A673 (cell line): ENCODE data around the gene KCNJ9. TPM values are rescaled to one million over a fixed set of nuclear protein-coding genes. Genes with fewer than 3 reads are reported as not detected.

Experiments
- BruUV-seq: library from RNA; stranded (reverse); fragments of 400-500 nt; replicated peaks from 2 replicates; lab custom pipeline; 2021; lab: Mats Ljungman, UMichigan
- CTCF ChIA-PET: fragments of 300-600 bp; sonication (Branson Sonifier 250); formaldehyde crosslinking; loops from one replicate; lab custom pipeline; 2022; ENCODE audit warnings: antibody characterized with exemption; lab: Charles Lee
- POLR2A ChIA-PET: fragments of 300-600 bp; sonication (Branson Sonifier 250); formaldehyde crosslinking; loops from one replicate; lab custom pipeline; 2022; ENCODE audit warnings: antibody characterized with exemption; ENCODE audit not compliant: low non-redundant PET; lab: Charles Lee
- DNase-seq: peaks from one replicate; pipeline ENCODE4 v3.0.0-alpha.2; 2015; ENCODE audit warnings: low spot score
- H3K27ac ChIP-seq: fragments of 200-600 bp; sonication (generic); 2 replicates; pipeline ENCODE4 v1.5.1; 2016; ENCODE audit warnings: mixed run types, low read depth, mild to moderate bottlenecking, mixed read lengths, antibody characterized with exemption, low read length; ENCODE audit not compliant: poor library complexity, severe bottlenecking
- H3K27me3 ChIP-seq: fragments of 200-600 bp; sonication (generic); replicated peaks from 2 replicates; pipeline ENCODE4 v1.6.1; 2017; ENCODE audit warnings: mixed run types, low read depth, mild to moderate bottlenecking, mixed read lengths, antibody characterized with exemption, low read length; ENCODE audit not compliant: insufficient read depth, poor library complexity
- H3K36me3 ChIP-seq: fragments of 200-600 bp; sonication (generic); 2 replicates; pipeline ENCODE4 v1.6.1; 2016; ENCODE audit warnings: mixed run types, mild to moderate bottlenecking, mixed read lengths, antibody characterized with exemption, low read length; ENCODE audit not compliant: insufficient read depth, poor library complexity, severe bottlenecking
- H3K4me1 ChIP-seq: fragments of 200-600 bp; sonication (generic); 2 replicates; pipeline ENCODE4 v1.6.1; 2017; ENCODE audit warnings: mixed run types, mild to moderate bottlenecking, mixed read lengths, antibody characterized with exemption, low read length; ENCODE audit not compliant: insufficient read depth, poor library complexity, severe bottlenecking
- H3K4me3 ChIP-seq: fragments of 200-600 bp; sonication (generic); 2 replicates; pipeline ENCODE4 v1.5.1; 2016; ENCODE audit warnings: low read depth, mixed run types, mild to moderate bottlenecking, mixed read lengths, low read length; ENCODE audit not compliant: poor library complexity, severe bottlenecking
- H3K9me3 ChIP-seq: fragments of 200-600 bp; sonication (generic); 2 replicates; pipeline ENCODE4 v1.6.1; 2016; ENCODE audit warnings: mixed run types, low read depth, mild to moderate bottlenecking, mixed read lengths, antibody characterized with exemption, low read length; ENCODE audit not compliant: poor library complexity, severe bottlenecking
- CTCF ChIP-seq: fragments of 300-800, 200-600 bp; sonication (generic); conservative IDR thresholded peaks from 2 replicates; pipeline ENCODE4 v1.5.1; 2017; ENCODE audit warnings: low read depth, mild to moderate bottlenecking, antibody characterized with exemption, low read length, moderate library complexity, mixed read lengths
- EZH2 ChIP-seq: fragments of 200-600 bp; sonication (generic); IDR thresholded peaks from 2 replicates; pipeline ENCODE4 v1.6.1; 2017; ENCODE audit warnings: borderline replicate concordance, low read depth, mild to moderate bottlenecking, mixed read lengths, antibody characterized with exemption, low read length; ENCODE audit not compliant: poor library complexity, severe bottlenecking
- intact Hi-C: fragments of 100-400 bp; cut with micrococcal nuclease; formaldehyde crosslinking; loops from one replicate; pipeline ENCODE4 v1.10.0; 2022; ENCODE audit not compliant: unreplicated experiment
- total RNA-seq: library from RNA; stranded (reverse); gene quantifications from 2 replicates; pipeline ENCODE4 v1.2.3, GENCODE V29; 2021

The KCNJ9 gene
- total RNA-seq, 1 experiment from 2014 or later, result not detected

- Histone ChIP-seq H3K4me3 (no peak overlapping the region), H3K36me3 (no peaks in the 10 kb centered on the region), H3K4me1 (no peaks in the 10 kb centered on the region), H3K9me3 (no peaks in the 10 kb centered on the region), H3K27me3 (no peaks in the 10 kb centered on the region), H3K27ac (no peak overlapping the region)
- intact Hi-C loops, result no loop called here
- POLR2A ChIA-PET, result no interaction called here
- DNase-seq, result no peak
- CTCF ChIA-PET, result no interaction called here
- BruUV-seq, result no TSS peak
- no peak for TF ChIP-seq EZH2
- TF ChIP-seq CTCF, result no peak
Measured at GRCh38 chr1:160127381-160127780, 46.0 kb downstream of the KCNJ9 start.

GRCh38 chr1:160127865-160128523 lies 46.7 kb downstream of the KCNJ9 start:
- H3K4me1 ChIP-seq, result no peaks in the 10 kb centered on the region
- ChIA-PET CTCF (interaction anchor here (1.2 kb wide), 1 partner anchor 124 kb away, joined by 3 read pairs; no protein-coding TSS in a partner anchor), POLR2A (no interaction called here)
- H3K27me3 ChIP-seq, result no peaks in the 10 kb centered on the region
- intact Hi-C loops, result no loop called here
- no peak overlapping the region for H3K27ac ChIP-seq
- no peaks in the 10 kb centered on the region for H3K9me3 ChIP-seq
- H3K36me3 ChIP-seq, result no peaks in the 10 kb centered on the region
- BruUV-seq, result no TSS peak
- no peak overlapping the region for H3K4me3 ChIP-seq
- no peak for DNase-seq
- TF ChIP-seq EZH2 (no peak), CTCF (no peak)

- DNase-seq, result no peak
- H3K36me3 ChIP-seq, result no peaks in the 10 kb centered on the region
- H3K4me1 ChIP-seq, result no peaks in the 10 kb centered on the region
- no peaks in the 10 kb centered on the region for H3K27me3 ChIP-seq
- ChIA-PET POLR2A (no interaction called here), CTCF (interaction anchor here (1.2 kb wide), 1 partner anchor 123 kb away, joined by 3 read pairs; no protein-coding TSS in a partner anchor)
- intact Hi-C loops, result no loop called here
- TF ChIP-seq EZH2 (no peak), CTCF (no peak)
- no peak overlapping the region for H3K4me3 ChIP-seq
- BruUV-seq, result no TSS peak
- no peaks in the 10 kb centered on the region for H3K9me3 ChIP-seq
- no peak overlapping the region for H3K27ac ChIP-seq
Measured at GRCh38 chr1:160128636-160129035, 47.3 kb downstream of the KCNJ9 start.
